Naive thymus-derived CD8-positive, alpha-beta T cell (primary cell): ENCODE data around the gene ALAS1. TPM values are rescaled to one million over a fixed set of nuclear protein-coding genes. Genes with fewer than 3 reads are reported as not detected.

Experiments
- ATAC-seq, 2 donors: fragments of 150-1000 bp; cut with Tn5 transposase in 1 of 2; sonication (Bioruptor Pico), chemical (Tn5 transposase) in 1 of 2; 1 replicate in 1 of 2; 2 replicates in 1 of 2; pipeline ENCODE4 v1.10.0; 2021; ENCODE audit warnings: mild to moderate bottlenecking in 2 of 2, moderate library complexity in 2 of 2
- POLR2A ChIA-PET: fragments of 350-600 bp; sonication (Branson Sonifier 250); formaldehyde crosslinking; loops from one replicate; lab custom pipeline; 2021; ENCODE audit warnings: antibody characterized with exemption; lab: Charles Lee
- DNase-seq, 10 donors: peaks; one replicate each; pipeline versions ENCODE4 v3.0.0 to v3.0.0-alpha.2; 2020 to 2022
- H3K27ac Mint-ChIP-seq, 10 donors: one replicate each; pipeline ENCODE4 v1.8.0; 2020 to 2022; ENCODE audit warnings: mild to moderate bottlenecking in 10 of 10, mixed read lengths in 10 of 10, moderate library complexity in 4 of 10, inconsistent platforms in 1 of 10
- H3K27me3 Mint-ChIP-seq, 5 donors: one replicate each; pipeline ENCODE4 v1.8.0; 2021 to 2022; ENCODE audit warnings: mixed read lengths in 5 of 5
- H3K36me3 Mint-ChIP-seq, 3 donors: one replicate each; pipeline ENCODE4 v1.8.0; 2020 to 2022; ENCODE audit warnings: mixed read lengths in 3 of 3, mild to moderate bottlenecking in 2 of 3, inconsistent platforms in 1 of 3
- H3K4me1 Mint-ChIP-seq, 4 donors: one replicate each; pipeline ENCODE4 v1.8.0; 2021 to 2022; ENCODE audit warnings: mixed read lengths in 4 of 4
- H3K4me3 Mint-ChIP-seq, 10 donors: one replicate each; pipeline ENCODE4 v1.8.0; 2020 to 2022; ENCODE audit warnings: mild to moderate bottlenecking in 10 of 10, mixed read lengths in 10 of 10, moderate library complexity in 6 of 10, inconsistent platforms in 1 of 10
- H3K9me3 Mint-ChIP-seq, 9 donors: one replicate each; pipeline ENCODE4 v1.8.0; 2020 to 2022; ENCODE audit warnings: mixed read lengths in 9 of 9, mild to moderate bottlenecking in 3 of 9, inconsistent platforms in 1 of 9, moderate library complexity in 1 of 9
- polyA plus RNA-seq, 3 donors: library from polyadenylated mRNA; unstranded; fragments of 300-500 nt; fragmentation: Illumina TruSeq; gene quantifications; one replicate each; pipeline ENCODE4 v1.2.3, GENCODE V29; 2021
- total RNA-seq, 8 experiments: library from RNA in 2 of 8; stranded (reverse) in 2 of 8; gene quantifications; one replicate each; pipeline ENCODE4 v1.2.3 and lab custom pipeline; 2021 to 2026

ALAS1 gene
- total and polyA plus RNA-seq, 5 experiments from 2014 or later, result 14.7 to 28.9 (median 18.5) TPM

DNA sequence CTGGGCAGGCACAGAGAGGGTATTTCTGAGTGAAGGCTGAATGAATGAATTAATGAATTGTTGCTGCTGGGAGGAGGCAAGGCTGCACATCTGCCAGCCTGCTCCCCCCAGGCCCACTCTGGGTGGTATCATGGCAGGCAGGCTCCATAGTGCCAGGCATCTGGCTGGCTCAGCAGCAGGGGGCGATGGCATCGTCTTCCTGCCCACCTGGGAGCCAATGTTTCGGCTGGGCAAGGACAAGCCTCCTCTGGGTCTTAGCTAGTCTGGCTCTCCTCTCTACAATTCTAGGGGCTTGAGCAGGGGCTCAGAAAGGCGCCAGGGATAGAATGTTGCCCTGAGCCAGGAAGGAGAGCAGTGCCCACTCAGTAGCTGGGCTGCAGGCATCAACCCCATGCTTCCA, 29.2 kb downstream of the ALAS1 start:
- Mint-ChIP-seq H3K9me3 (no peaks in the 10 kb centered on the region), H3K36me3 (peaks cover 0 to 33% (median 3%) of the 10 kb centered on the region in 3 donors), H3K4me3 (peak overlapping the region in 4 of 10 donors; percentile 30 to 89 (median 67)), H3K27ac (peak overlapping the region; percentile 73 to 96 (median 90)), H3K27me3 (no peaks in the 10 kb centered on the region), H3K4me1 (peaks cover 41 to 75% (median 62%) of the 10 kb centered on the region in 4 donors)
- POLR2A ChIA-PET, result interaction anchor here (1.0 to 58.8 kb wide), 3 partner anchors 10 to 57 kb away, joined by 3 to 1841 read pairs (median 1452); partner anchors contain the start of genes GLYCTK, PPM1M, TWF2 and WDR82
- DNase-seq, result peak in 1 of 10 donors; percentile 59
- no peak for ATAC-seq

DNA sequence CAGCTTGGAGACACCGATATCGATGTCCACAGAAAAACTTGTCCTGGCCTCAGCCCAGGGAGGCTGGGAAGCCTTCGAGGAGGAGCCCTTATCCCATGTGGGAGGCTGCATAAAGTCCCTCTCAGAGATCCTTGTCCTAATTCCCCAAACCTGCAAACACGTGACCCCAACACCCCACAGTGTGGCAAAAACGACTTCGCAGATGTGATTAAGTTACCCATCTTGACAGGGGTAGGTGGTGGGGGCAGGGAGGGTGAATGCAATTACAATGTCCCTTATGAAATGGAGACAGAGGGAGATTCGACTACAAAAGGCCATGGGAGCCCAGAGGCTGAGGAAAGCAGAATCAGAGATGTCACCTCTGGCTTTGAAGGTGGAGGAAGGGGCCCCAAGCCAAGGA, 29.8 kb downstream of the ALAS1 start:
- peak in 1 of 10 donors; percentile 31 for DNase-seq
- POLR2A ChIA-PET, result interaction anchor here (43.1 to 58.8 kb wide), 2 partner anchors 23 to 56 kb away, joined by 1452 to 1841 read pairs; partner anchors contain the start of genes GLYCTK, PPM1M, TWF2 and WDR82
- ATAC-seq, result no peak
- no peaks in the 10 kb centered on the region for H3K27me3 Mint-ChIP-seq
- H3K4me3 Mint-ChIP-seq, result no peak overlapping the region
- H3K9me3 Mint-ChIP-seq, result no peaks in the 10 kb centered on the region
- peak overlapping the region in 9 of 10 donors; percentile 19 to 90 (median 66) for H3K27ac Mint-ChIP-seq
- peaks cover 41 to 75% (median 62%) of the 10 kb centered on the region in 4 donors for H3K4me1 Mint-ChIP-seq
- peaks cover 0 to 38% (median 3%) of the 10 kb centered on the region in 3 donors for H3K36me3 Mint-ChIP-seq

DNA sequence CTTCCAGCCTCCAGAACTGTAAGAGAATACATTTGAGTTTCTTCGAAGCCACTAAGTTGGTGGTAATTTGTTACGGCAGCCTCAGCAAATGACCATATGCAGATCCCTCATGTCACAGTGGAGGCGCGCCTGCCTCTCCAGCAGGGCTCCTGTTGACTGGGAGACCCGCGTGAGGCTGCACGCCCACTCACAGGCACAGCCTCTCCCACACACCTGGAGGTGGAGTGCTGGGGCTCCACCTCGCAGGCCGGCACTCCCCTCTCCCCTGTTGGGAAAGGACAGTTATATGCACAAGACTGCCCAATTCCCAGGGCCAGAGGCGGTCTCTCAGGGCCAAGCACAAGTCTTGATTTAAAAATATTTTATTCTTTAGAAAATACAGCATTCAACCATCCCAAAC, 30.3 kb downstream of the ALAS1 start:
- Mint-ChIP-seq H3K27ac (peak overlapping the region in 7 of 10 donors; percentile 12 to 90 (median 61)), H3K4me3 (no peak overlapping the region), H3K36me3 (peaks cover 0 to 40% (median 3%) of the 10 kb centered on the region in 3 donors), H3K4me1 (peaks cover 40 to 75% (median 60%) of the 10 kb centered on the region in 4 donors), H3K27me3 (no peaks in the 10 kb centered on the region), H3K9me3 (no peaks in the 10 kb centered on the region)
- ATAC-seq, result no peak
- peak in 1 of 10 donors; percentile 45 for DNase-seq
- POLR2A ChIA-PET, result interaction anchor here (43.1 to 58.8 kb wide), 3 partner anchors 9 to 55 kb away, joined by 1452 to 1841 read pairs (median 1452); partner anchors contain the start of genes GLYCTK, PPM1M, TLR9 and TWF2

DNA sequence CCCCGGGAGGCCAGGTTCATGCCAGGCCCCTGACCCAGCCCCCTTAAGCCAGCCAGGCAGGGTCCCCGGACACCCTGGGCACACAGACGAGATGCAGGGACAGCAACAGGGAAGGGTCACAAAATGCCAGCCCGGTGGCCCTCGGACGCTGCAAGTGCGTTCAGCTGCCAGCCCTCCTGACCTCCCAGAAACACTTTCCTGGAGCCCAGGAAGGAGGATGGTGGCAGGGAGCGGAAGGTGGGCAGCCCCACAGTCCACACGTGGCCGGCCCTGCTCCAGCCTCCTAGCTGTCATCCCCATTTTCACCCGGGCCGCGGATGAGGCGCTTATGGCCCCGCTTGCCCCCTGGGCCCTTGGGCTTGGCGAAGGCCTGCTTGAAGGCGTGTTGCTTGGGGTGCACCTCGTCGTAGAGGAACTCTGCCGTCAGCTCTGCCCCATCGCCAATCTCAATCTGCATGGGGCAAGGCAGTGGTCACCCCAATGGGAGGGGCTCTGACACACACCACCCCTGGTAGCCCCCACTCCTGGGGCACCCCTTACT, 30.9 kb downstream of the ALAS1 start:
- POLR2A ChIA-PET, result interaction anchor here (0.6 to 58.8 kb wide), 4 partner anchors 8 to 219 kb away, joined by 5 to 1841 read pairs (median 1452); partner anchors contain the start of genes GLYCTK, PPM1M, TLR9 and TWF2
- peaks cover 0 to 46% (median 3%) of the 10 kb centered on the region in 3 donors for H3K36me3 Mint-ChIP-seq
- no peaks in the 10 kb centered on the region for H3K27me3 Mint-ChIP-seq

DNA sequence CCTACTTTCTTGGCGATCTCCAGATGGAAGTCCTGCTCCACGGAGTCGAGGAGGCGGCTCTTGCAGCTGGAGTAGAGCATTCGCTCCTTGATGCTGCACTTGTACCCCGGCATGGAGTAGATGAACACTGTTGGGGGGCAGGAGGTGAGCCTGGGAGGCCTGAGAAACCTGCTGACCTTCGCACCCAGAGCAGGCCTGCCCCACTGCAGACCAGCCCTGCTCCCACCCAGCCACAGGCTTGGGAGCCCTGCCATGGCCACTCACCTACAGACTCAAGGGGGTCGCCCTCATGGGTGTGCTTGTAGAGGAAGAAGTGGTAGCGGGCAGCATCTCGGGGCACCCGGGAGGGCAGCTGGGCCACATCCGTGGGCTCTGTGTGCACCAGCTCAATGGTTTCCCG, 31.7 kb downstream of the ALAS1 start:
- no peak for ATAC-seq

More for the DNA sequence above, 30.9 kb downstream of the ALAS1 start:
- H3K27ac Mint-ChIP-seq, result peak overlapping the region in 2 of 10 donors; percentile 5 to 43
- H3K4me1 Mint-ChIP-seq, result peaks cover 35 to 74% (median 58%) of the 10 kb centered on the region in 4 donors
- no peak overlapping the region for H3K4me3 Mint-ChIP-seq
- no peaks in the 10 kb centered on the region for H3K9me3 Mint-ChIP-seq
- peak in 1 of 10 donors; percentile 50 for DNase-seq
- ATAC-seq, result no peak

DNA sequence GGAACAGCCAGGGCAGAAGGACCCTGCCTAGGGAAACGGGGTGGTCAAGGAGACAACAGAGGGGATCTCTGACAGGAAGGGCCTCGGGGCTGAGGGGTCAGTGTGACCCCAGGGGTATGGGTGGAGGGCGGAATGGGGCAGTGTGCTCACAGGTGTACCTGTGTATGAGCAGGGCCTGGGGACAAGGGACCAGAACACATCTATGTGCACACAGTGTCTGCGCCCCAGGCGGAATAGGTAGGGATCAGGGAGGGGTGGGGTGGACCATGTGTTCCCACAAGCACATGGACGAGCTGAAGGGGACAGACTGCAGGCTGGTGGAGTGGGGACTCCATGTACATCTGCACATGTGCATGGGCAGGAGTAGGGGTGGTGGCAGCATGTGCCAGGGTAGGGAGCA, 32.5 kb downstream of the ALAS1 start:
- POLR2A ChIA-PET, result interaction anchor here (2.9 to 58.8 kb wide), 4 partner anchors 7 to 109 kb away, joined by 31 to 1841 read pairs (median 1452); partner anchors contain the start of genes GLYCTK, PPM1M, TLR9 and TWF2
- peak in 1 of 10 donors; percentile 60 for DNase-seq
- Mint-ChIP-seq H3K27me3 (no peaks in the 10 kb centered on the region), H3K27ac (peak overlapping the region; percentile 13 to 93 (median 70)), H3K9me3 (no peaks in the 10 kb centered on the region), H3K4me3 (peak overlapping the region in 2 of 10 donors; percentile 5 to 19), H3K36me3 (peaks cover 0 to 56% (median 3%) of the 10 kb centered on the region in 3 donors), H3K4me1 (peaks cover 32 to 75% (median 57%) of the 10 kb centered on the region in 4 donors)
- ATAC-seq, result no peak

More for the DNA sequence above, 31.7 kb downstream of the ALAS1 start:
- H3K27ac Mint-ChIP-seq, result peak overlapping the region in 3 of 10 donors; percentile 11 to 44 (median 43)
- POLR2A ChIA-PET, result interaction anchor here (0.6 to 58.8 kb wide), 4 partner anchors 8 to 218 kb away, joined by 5 to 1841 read pairs (median 1452); partner anchors contain the start of genes GLYCTK, PPM1M, TLR9 and TWF2
- peaks cover 33 to 74% (median 58%) of the 10 kb centered on the region in 4 donors for H3K4me1 Mint-ChIP-seq
- peak in 1 of 10 donors; percentile 21 for DNase-seq
- peaks cover 0 to 53% (median 3%) of the 10 kb centered on the region in 3 donors for H3K36me3 Mint-ChIP-seq
- no peaks in the 10 kb centered on the region for H3K9me3 Mint-ChIP-seq
- H3K27me3 Mint-ChIP-seq, result no peaks in the 10 kb centered on the region
- H3K4me3 Mint-ChIP-seq, result no peak overlapping the region

DNA sequence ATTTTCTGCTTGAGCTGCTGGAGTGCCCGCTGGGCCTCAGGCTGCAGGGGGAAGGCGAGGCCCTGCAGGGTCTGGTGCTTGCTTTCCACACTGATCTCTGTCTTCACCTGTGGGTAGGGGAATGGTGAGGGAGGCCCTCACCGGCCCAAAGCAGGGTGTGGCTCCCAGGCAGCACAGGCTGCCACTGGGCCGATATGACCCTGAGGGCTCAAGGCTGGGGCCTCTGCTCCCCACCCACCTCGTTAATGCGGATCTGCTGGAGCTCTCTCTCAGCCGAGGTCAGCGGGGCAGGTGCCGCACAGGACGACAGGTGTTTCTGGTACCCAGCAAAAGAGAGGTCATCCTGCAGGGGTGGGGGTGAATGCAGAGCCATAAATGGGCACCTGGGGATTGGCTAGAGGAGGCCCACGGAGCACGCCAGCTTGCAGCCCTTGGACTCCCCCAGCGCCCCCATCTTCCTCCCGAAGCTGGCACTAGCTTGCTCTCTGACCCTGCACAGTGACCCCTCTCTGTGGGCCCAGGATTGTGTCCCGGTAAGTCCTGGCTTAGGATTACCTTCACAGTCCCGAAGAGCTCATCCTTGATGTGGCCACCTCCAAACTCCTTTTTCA, 33.0 kb downstream of the ALAS1 start:
- H3K27ac Mint-ChIP-seq, result peak overlapping the region in 8 of 10 donors; percentile 58 to 95 (median 92)
- ATAC-seq, result no peak
- H3K36me3 Mint-ChIP-seq, result peaks cover 0 to 57% (median 3%) of the 10 kb centered on the region in 3 donors

DNA sequence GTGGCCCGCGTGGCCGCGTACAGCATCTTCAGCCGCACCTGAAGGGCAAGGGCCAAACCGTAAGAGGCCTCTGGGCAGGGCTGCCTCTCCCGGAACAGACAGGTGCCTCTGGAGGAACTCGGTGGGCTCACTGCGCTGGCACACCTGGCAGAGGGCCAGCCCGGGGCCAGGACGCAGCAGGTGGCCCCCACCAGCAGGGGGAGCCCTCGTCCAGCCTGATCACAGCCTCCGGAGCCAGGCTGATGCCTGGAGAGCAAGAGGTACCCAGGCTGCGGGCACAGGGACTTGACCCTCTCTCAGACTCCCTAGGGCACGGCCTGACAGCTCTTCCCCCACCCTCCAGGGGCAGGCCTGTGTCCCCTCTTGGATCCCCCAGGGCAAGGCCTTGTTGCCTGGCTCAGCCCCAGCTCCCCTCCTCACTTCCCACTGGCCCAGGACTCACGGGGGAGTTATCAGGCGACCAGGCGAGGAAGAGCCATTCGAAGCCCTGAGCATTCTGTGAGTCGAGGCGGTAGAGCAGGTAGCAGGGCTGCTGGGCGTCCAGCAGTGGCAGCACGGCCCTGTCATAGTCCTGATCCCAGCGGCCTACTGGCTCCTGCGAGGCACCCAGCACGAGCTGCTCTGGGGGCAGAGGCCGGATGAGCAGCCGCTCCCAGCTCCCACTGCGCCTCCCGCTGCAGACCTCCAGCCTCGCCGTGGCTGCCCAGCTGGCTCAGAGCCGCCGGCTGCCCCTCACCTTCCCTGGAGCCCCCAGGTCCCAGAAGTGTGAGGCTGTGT, 33.7 kb downstream of the ALAS1 start:
- H3K36me3 Mint-ChIP-seq, result peaks cover 0 to 60% (median 3%) of the 10 kb centered on the region in 3 donors

More for the DNA sequence above, 33.0 kb downstream of the ALAS1 start:
- H3K27me3 Mint-ChIP-seq, result no peaks in the 10 kb centered on the region
- DNase-seq, result peak in 1 of 10 donors; percentile 50
- H3K4me3 Mint-ChIP-seq, result peak overlapping the region in 3 of 10 donors; percentile 60 to 83 (median 72)
- no peaks in the 10 kb centered on the region for H3K9me3 Mint-ChIP-seq
- H3K4me1 Mint-ChIP-seq, result peaks cover 30 to 75% (median 57%) of the 10 kb centered on the region in 4 donors
- POLR2A ChIA-PET, result interaction anchor here (2.9 to 58.8 kb wide), 4 partner anchors 6 to 108 kb away, joined by 31 to 1841 read pairs (median 1452); partner anchors contain the start of genes GLYCTK, PPM1M, TLR9 and TWF2

DNA sequence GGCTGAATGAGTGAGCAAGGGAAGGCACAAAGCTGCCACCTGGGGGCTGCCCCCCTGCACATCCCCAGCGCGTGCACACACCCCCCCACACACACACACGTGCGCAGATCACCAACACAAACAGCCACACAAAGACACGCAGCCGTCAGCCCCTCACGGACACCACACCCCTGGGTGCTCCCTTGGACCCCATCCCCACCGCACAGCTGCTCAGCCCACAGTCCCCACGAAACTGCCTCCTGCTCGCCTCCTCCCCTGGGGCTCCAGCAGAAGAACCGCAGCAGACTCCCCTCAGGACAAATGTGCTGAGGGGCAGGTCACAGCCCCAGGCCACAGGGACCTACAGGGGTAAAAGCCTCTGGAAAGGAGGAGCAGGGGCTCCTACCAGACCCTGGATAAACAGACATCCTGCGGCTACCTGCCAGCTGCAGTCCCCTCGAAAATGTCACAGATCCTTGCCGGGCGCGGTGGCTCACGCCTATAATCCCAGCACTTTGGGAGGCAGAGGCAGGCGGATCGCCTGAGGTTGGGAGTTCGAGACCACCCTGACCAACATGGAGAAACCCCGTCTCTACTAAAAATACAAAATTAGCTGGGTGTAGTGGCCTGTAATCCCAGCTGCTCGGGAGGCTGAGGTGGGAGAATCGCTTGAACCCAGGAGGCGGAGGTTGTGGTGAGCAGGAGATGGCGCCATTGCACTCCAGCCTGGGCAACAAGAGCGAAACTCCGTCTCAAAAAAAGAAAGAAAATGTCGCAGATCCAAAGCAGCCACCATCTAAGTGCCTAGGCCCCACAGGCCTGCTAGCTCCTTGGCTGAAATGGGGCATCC, 34.5 kb downstream of the ALAS1 start:
- POLR2A ChIA-PET, result interaction anchor here (0.6 to 58.8 kb wide), 6 partner anchors 5 to 107 kb away, joined by 4 to 1841 read pairs (median 742); partner anchors contain the start of genes GLYCTK, PPM1M, TLR9 and TWF2
- ATAC-seq, result peak; percentile 25 to 31
- peak overlapping the region; percentile 58 to 93 (median 88) for H3K27ac Mint-ChIP-seq
- peak overlapping the region in 8 of 10 donors; percentile 24 to 74 (median 52) for H3K4me3 Mint-ChIP-seq
- no peaks in the 10 kb centered on the region for H3K9me3 Mint-ChIP-seq
- H3K36me3 Mint-ChIP-seq, result peaks cover 0 to 57% (median 3%) of the 10 kb centered on the region in 3 donors
- H3K27me3 Mint-ChIP-seq, result no peaks in the 10 kb centered on the region
- peak in 5 of 10 donors; percentile 29 to 63 (median 56) for DNase-seq
- peaks cover 25 to 74% (median 59%) of the 10 kb centered on the region in 4 donors for H3K4me1 Mint-ChIP-seq

More for the DNA sequence above, 33.7 kb downstream of the ALAS1 start:
- POLR2A ChIA-PET, result interaction anchor here (0.6 to 58.8 kb wide), 6 partner anchors 6 to 108 kb away, joined by 4 to 1841 read pairs (median 742); partner anchors contain the start of genes GLYCTK, PPM1M, TLR9 and TWF2
- DNase-seq, result peak; percentile 81 to 99 (median 90)
- peaks cover 25 to 75% (median 57%) of the 10 kb centered on the region in 4 donors for H3K4me1 Mint-ChIP-seq
- peak; percentile 83 to 87 for ATAC-seq
- peak overlapping the region; percentile 39 to 83 (median 62) for H3K4me3 Mint-ChIP-seq
- peak overlapping the region; percentile 40 to 95 (median 92) for H3K27ac Mint-ChIP-seq
- no peaks in the 10 kb centered on the region for H3K9me3 Mint-ChIP-seq
- no peaks in the 10 kb centered on the region for H3K27me3 Mint-ChIP-seq

DNA sequence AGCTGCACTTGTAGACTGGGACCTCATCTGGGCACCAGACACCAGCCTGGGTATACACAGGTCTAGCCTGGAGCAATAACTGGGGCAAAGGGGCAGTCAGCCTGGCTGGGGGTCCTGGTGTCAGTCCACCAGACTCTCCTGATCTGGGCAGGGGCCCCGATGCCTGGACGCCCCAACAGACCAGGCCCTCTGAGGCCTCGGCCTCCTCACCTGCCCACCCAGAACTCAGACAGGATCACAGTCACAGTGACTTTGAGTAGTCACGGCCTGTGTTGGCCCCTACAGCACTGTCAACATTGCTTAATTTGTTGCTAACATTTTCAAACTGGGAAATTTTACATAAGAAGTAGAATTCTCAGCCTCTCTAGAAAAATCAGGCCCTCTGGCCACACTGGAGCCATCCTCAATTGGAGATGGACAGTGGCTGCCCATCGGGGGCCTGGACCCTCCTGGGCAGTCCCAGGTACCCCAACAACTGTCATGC, 35.2 kb downstream of the ALAS1 start:
- H3K27ac Mint-ChIP-seq, result peak overlapping the region; percentile 58 to 93 (median 86)
- H3K36me3 Mint-ChIP-seq, result peaks cover 0 to 56% (median 3%) of the 10 kb centered on the region in 3 donors
- no peaks in the 10 kb centered on the region for H3K27me3 Mint-ChIP-seq
- DNase-seq, result peak in 1 of 10 donors; percentile 45
- ATAC-seq, result no peak
- H3K4me3 Mint-ChIP-seq, result peak overlapping the region in 9 of 10 donors; percentile 15 to 74 (median 30)
- H3K9me3 Mint-ChIP-seq, result no peaks in the 10 kb centered on the region
- POLR2A ChIA-PET, result interaction anchor here (1.2 to 58.8 kb wide), 5 partner anchors 4 to 106 kb away, joined by 3 to 1841 read pairs (median 1452); partner anchors contain the start of genes GLYCTK, POC1A, PPM1M and TLR9
- H3K4me1 Mint-ChIP-seq, result peaks cover 25 to 76% (median 63%) of the 10 kb centered on the region in 4 donors
